ENCODE results near the gene ITGB3.
A peak's percentile ranks its signal among the peaks of the same experiment; 100 is the strongest.
"Not testable (repeated sequence)": the region's sequence is repeated elsewhere in the genome, so short reads cannot be mapped to it uniquely, and the experiment has no call there.

The ITGB3 gene

DNA sequence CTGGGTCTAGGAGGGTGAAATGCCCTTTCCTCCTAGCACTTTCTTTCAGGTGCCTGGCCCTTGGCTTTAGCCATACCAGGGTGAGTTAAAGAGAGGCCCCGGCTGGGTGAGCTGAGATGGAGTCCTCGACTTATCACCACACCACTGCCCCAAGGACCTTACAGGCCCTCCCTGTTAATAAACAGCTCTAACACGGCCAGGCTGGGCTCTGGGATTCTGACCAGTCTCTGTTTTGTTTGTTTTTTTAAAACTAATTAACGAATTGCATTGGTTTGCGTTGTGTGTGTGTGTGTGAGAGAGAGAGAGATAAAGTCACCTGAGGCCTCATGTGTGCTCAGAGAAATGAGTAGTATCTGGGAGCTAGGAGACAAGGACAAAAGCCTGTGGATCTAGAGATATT, 30.2 kb upstream of the ITGB3 start:
- DNase-seq, result no peak

DNA sequence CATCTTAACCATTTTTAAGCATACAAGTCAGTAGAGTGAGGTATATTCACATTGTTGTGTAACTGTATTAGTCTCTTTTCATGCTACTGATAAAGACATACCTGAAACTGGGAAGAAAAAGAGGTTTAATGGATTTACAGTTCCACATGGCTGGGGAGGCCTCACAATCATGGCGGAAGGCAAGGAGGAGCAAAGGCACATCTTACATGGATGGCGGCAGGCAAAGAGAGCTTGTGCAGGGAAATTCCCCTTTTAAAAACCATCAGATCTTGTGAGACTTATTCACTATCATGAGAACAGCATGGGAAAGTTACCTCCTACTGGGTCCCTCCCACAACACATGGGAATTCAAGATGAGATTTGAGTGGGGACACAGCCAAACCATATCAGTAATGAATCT, 29.6 kb upstream of the ITGB3 start:
- not testable (repeated sequence) for DNase-seq

DNA sequence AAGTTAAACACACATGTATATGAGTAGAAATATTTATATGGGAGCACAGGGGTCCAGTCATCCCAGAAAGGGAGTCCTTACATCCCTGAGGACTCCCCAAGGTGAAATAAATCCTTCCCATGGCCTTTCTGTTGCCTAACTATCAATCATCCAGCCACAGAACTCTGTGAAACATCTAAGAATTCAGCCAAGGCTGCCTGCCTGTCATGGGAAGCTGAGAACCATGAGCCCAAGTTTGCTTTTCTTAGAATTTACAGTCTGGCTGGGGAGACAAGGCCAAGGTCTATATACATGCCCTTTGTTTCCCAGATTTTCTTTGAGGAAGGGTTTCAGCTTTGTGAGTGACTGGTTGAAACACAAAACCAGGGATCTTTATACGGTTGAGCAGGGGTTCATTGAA, 28.7 kb upstream of the ITGB3 start:
- no peak for DNase-seq

DNA sequence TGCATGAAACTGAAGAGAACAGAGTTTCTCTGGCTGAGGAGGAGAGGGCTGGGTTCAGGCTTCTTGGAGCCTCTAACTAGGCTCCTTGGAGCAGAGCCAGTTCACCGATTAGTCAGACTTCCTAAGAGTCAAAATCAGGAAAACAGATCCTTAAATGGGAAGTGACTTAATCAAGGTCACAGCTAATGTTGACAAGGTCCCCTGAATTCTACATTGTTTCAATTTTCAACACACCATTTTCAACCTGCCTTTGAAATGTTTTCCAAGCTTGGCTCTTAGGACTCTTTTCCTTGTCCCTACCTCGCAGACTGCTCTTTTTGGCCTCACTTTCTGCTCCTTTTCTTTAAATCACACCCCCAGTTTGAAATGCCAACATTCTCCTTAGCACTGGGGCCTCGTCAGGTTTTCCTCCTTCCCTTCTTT, 28.2 kb upstream of the ITGB3 start:
- no peak for DNase-seq

DNA sequence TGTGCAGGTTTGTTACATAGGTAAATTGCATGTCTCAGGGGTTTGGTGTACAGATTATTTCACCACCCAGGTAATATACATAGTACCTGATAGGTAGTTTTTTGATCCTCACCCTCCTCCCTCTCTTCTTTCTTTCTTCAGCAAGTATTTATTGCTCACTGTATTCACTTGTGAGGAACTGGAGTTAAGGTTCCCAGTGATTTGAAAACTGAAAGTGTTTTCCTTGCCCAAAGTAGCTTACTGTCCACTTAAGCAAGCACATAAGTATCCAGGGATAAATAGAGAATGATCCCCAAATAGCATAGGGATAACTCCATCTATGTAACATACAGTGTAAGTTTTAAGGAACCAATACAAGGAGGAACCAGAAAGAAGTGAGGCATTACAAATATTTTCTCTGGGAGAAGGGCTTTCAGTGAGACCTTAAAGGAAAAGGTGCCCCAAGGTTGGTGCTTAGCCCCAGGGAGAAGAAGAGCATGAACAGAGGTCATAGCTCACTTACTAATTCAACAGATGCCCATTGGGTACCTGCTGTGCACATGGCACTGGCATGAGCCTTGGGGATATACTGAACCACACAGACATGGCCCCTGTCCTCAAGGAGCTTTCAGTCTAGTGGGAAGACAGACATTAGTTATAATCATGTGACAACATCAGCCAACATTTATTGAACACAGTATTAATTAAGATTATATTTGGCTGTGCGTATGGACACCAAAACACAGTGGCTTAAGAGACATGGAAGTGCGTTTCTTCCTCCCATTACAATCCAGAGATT, 27.5 kb upstream of the ITGB3 start:
- DNase-seq, result no peak

DNA sequence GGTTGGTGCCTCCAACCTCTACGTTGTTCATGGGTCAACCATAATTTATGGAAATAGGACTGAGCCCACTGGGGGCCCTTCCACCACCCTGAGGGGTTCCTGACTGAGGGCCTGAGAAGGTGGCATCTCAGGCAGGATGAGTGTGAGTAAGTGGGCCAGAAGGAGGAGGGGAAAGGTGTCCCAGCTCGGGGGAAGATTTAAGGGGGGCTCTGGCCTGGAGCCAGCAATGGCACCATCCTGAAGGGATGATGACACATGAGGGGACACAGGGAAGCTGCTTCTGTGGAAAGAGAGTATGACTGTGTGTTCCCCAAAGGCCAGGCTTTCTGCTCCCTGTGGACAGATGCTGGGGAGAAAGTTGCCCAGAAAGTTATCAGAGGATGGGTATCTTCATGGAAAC, 25.8 kb upstream of the ITGB3 start:
- DNase-seq, result no peak

DNA sequence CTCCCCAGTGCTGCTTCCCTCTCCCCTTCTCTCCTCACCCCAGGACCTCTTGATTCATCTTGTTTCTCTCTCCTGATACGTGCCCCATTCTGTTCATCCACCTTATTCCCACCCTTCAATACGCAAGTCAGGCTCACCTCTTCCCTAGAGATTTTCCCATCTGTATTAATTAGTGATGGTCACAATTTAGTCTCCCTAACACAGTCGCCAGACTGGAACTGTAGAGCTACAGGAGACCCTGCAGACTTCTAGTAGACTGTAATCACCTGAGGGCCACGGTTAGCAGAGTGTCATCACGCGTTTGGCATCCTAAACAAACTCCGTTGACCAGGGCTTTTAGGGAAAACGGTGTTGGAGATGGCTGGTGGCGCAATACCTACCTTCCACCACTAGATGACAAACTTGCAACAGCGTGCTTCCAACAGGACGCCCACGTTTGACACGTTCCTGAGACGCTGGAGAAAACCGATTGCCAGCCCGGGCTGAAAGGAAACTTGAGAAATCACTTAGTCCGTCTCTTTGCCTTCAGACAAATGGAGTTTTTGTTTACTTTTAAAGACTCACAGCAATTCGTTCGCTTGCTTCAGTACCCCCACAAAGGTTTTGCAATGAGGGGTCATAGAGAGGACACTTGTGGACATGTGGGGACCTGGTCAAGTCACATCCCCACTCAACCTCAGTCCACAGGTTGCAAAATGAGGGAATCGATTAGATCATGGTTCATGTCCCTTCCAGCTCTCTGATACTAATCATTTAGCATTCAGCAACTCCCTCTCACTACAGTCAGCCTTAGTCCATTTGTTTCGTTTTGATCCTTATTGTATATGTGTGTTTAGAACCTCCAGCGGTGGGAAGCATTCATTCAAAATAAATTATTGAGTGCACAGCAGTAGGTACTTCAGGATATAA, 23.8 kb upstream of the ITGB3 start:
- DNase-seq, result peak; percentile 71

DNA sequence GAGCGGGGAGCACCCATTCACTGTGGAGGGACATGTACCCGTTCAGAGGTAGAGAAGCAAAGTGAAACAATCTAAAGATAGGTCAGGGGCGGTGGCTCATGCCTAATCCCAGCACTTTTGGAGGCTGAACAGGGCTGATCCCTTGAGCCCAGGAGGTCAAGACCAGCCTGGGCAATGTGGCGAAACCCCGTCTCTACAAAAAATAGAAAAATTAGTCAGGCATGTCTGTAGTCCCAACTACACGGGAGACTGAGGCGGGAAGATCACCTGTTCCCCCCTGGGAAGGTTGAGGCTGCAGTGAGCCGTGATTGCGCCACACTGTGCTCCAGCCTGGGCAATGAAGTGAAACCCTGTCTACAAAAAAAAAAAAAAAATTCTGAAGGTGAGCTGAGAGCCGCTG, 22.8 kb upstream of the ITGB3 start:
- DNase-seq, result no peak

DNA sequence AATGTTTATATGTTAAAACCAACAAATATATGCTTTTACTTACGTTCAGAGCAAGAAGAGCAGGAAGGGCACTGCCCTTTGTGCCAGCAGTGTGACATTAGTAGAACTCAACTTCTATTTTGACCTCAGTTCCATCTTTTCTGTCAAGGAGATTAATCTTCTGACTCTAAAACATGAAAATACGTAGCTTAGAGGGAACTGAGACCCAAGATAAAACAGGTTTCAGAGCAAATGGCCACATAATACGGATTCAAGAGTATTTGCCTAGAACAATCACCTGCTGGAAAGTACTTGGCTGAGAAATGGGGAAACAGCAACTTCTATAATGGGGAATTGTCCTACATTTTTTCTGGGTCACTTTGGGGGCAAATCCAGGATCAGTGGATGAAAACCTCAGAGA, 22.3 kb upstream of the ITGB3 start:
- DNase-seq, result no peak

DNA sequence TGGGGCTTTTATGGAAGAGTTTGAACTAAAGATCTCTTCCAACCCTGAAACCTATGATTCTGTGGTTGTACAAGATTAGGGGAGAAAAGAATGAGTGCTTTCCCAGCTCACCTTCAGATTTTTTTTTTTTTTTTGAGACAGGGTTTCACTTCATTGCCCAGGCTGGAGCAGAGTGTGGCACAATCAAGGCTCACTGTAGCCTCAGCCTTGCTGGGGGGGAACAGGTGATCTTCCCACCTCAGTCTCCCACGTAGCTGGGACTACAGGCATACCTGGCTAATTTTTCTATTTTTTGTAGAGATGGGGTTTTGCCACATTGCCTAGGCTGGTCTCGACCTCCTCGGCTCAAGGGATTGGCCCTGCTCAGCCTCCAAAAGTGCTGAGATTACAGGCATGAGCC, 21.8 kb upstream of the ITGB3 start:
- no peak for DNase-seq

DNA sequence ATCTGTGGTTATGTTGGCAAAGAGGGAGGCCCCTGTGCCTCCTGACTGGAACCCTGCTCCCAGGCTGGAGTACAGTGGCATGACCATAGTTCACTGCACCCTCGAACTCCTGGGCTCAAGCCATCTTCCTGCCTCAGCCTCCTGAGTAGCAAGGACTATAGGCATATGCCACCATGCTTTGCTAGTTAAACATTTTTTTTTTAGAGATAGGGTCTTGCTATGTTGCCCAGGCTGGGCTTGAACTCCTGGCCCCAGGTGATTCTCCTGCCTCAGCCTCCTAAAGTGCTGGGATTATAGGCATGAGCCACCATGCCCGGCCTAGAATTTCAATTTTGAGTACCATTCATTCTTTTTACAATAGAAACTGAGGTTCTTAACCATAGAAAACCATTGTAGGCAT, 21.2 kb upstream of the ITGB3 start:
- DNase-seq, result no peak

DNA sequence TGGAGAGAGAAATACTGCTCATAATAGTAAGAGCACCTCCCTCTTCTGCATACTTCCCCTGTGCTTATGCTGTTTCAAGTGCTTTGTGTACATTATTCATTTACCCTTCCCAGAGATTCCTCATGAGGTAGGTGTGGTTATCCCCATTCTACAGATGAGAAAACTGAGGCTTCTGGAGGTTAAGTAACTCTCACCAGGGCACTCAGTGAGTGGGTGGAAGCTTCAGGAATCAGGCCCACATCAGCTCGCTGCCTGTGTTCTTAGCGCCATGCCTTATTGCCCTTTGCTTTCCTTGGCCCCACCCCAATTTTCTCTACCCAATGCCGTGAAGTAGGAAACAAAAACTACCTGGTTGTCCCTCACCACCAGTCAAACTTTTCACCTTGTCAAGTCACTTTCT, 18.1 kb upstream of the ITGB3 start:
- no peak for DNase-seq

DNA sequence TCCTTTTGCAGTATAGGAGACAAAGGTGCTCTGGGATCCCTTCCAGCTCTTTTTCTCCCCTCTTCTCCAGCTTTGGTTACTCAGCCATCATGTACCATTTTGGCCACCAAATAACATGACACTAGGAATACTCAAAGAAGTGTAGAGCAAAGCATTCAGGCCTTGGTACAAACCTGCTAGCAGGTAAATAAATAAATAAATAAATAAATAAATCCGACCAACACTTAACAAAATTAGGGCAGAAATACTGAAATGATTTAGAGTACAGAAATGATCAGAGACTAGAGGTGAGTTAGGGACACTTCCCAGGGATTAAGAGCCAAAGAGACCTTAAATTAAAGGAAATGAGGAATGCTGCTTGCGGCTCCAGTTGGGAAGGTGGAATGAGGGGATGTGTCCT, 17.7 kb upstream of the ITGB3 start:
- no peak for DNase-seq

DNA sequence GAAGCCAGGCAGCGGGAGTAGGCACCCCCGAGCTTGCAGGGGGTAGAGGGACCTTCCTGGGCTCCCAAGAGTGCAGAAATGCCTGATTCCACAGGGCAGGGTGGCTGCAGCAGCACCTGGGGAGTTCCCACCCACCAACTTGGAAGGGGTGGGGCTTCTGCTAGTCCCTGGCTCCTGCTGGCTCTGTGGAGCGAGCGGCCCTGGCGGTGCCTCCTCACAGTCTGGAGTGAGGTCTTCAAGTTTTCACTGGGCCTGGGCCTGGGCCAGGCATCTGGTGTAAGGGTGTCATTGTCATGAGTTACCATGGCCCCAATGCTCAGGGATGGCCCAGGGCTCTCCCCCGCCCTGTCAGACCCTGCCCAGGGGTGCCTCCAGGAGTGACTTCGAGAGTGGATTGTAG, 15.8 kb upstream of the ITGB3 start:
- no peak for DNase-seq

DNA sequence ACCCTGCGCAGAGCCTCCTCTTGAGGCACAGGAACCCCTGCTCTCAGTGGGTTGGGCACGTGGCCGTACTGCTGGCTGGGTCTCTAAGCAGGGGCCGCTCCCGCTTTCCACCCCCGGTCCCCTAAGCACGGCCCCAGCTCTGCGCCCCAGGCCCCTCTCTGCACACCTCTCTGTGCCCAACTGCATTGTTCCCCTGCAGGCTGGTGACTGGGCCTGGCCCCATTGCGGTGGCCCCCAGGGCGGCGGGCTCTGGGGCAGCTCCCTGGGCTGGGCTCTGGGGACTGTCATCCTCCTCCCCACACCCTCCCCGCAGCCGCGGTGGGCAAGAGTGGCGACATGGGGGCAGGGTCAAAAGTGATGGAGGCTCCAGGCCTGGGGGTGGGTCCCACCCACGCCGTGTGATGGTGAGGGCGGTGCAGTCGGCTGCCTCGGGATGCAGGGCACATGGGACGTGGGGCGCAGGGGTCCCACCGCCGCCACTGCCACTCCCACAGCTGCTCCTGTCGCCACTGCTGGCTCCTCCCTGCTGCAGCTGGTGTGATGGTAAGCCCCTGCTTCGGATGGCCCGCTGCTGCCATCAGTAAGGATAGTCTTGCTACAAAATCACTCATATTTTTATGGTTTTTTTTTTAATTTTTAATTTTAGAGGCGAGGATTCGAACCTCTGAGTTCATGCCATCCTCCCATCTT, 15.2 kb upstream of the ITGB3 start:
- no peak for DNase-seq

DNA sequence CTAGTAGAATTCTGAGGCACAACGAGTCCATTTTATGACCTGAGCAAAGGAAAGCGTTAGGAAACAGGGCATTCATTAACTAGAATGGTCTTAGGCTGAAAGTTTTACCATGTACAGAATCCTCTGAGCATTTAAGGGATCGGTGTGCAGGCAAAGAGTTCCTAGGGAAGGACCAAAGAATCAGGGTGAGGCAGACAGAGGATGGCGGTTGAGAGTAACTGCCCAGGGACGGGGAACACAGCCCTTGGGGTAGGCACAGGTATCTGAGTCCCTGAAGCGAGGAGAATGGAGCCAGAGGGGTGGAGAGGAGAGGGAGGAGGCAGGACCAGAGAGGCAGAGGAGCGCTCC, 14.0 kb upstream of the ITGB3 start:
- no peak for DNase-seq

DNA sequence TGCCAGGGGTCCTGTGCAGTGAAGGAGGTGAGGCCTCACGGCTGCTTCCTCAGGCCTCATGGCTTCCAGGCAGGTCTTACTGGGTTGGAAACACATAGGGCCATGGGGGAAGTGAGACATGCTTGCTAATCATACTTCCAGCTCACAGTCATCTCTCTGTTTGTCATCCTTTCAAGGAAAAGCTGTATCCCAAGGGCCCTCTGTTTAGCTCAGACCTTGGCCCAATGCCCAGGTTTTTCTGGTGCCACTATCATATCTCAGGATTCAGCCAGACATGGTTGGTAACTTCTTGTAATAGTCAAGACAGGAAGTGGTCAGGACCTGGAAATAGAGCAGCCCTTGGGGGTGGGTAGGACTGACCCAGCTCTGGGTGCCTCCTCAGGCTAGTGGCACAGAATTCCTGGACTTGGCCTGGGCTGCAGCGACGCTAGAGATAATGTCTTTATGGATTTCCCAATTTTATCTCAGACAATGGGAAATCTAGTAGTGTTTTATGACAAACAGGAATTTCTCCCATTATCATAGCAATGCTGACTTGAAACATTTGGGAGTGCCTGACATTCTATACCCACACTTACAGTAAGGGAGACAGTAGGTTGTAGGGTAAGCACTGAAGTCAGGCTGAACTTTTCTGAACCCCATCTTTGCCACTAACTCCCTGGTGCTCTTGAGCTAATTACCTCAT, 13.5 kb upstream of the ITGB3 start:
- DNase-seq, result no peak

DNA sequence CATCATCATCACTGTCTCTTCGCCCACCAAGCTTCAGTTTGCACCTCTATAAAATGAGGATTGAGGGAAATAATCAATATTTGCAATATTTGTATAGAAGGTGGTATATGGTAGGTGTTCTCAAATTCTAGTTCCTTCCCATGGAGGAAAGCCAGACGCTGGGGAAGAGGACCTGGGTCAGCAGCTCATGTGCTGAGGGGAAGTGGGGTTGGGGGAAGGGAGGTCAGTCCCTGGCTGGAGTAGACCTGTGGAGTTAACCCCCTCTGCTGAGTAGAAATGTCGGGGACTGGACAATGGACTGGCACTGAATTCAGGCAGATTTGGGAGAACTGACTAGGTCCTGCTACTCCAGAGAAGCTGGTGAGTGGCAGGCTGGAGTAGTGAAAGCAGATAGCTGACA, 12.8 kb upstream of the ITGB3 start:
- no peak for DNase-seq

DNA sequence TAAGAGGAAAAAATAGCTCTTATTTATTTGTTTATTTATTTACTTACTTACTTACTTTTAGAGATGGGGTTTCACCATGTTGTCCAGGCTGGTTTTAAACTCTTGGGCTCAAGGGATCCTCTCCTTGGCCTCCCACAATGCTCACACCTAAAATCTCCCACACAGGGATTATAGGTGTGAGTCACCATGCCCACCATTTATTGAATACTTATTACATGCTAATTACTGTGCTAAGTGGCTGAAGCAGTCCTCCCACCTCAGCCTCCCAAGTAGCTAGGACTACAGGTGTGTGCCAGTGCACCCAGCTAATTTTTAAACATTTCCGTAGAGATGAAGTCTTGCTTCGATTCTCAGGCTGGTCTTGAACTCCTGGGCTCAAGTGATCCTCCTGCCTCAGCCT, 11.0 kb upstream of the ITGB3 start:
- DNase-seq, result no peak

DNA sequence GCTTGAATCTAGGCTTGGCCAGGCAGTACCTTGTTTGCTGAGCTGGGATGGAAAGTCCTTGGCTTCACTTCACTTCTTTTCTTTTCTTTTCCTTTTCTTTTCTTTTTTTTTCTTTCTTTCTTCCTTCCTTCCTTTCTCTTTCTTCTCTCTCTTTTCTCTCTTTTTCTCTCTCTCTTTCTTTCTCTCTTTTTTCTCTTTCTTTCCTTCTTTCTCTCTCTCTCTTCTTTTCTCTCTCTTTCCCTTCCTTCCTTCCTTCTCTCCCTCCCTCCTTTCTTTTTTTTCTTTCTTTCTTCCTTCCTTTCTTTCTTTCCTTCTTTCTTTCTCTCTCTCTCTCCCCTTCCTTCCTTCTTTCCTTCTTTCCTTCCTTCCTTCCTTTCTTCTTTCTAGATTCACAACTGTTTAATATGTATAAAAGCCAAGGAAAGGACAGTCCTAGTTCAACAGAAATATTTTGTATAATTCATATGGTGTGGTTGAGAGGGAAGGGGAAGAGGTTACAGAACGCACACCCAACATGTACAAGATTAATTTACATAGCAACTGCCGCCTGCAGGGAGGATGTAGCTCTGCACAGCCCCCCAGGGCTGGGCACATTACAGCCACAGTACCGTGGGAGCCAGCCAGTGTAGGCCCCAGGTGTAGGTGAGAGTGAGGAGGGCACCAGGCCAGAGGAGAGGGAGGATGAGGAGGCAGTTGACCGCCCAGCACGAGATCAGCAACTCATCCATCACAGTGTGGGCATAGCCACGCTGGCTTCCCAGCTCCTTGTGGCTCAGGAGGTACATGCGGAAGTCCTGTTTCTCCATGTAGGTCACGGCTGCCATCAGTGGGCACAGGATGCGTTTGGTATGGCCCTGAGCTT, 9.7 kb upstream of the ITGB3 start:
- DNase-seq, result no peak

DNA sequence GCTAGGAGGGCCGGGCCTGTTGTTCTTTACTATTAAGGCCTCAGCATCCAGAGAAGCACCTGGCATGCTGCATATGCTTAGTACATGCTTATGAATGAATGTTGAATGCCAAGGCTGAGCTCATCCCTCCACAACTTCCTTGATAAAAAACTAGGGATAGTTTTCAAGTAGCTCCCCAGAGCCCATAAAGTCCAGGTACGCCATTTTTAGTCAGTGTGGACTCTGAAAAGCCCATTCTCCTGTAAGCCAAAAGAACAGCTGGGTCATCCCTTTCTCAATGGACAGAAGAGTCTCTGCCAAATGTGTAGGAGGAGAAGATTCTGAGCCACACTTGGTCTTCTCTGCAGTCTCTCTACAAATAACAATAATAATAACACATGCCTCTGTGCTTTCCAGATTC, 8.9 kb upstream of the ITGB3 start:
- no peak for DNase-seq

DNA sequence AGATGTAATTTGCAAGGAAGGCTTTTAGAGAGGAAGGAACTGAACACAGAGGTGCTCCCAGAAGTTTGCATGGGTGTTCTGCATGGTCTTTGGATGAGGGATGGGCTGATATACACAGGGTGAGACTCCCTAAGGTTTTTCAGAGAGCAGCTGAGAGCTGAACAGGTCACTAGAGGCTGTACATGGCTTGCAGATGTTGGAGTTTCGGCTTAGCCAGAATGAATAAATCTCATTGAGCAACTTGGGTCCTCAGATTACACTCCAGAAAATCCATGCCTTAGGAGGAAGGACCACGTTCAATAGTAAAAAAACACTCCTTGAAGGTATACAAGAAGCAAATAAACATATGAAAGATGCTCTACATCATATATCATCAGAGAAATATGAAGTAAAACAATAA, 7.5 kb upstream of the ITGB3 start:
- DNase-seq, result no peak

Measured in activated naive CD4-positive, alpha-beta T cell treated with anti-CD3 and anti-CD28 coated beads, Interleukin-2, amount 50 U/mL, for 16 hours (primary cell).